HG03432 (cell line): ENCODE data around the gene ARAP3.

Source experiments
- ATAC-seq: cut with Tn5 transposase; IDR thresholded peaks from one replicate; pipeline ENCODE4 v1.9.1; 2021; ENCODE audit warnings: mild to moderate bottlenecking, moderate library complexity; ENCODE audit not compliant: unreplicated experiment

The ARAP3 gene

GRCh38 chr5:141672071-141672840 is 9.8 kb downstream of the ARAP3 start:
- no peak for ATAC-seq

GRCh38 chr5:141669520-141669919 is 12.5 kb downstream of the ARAP3 start:
- no peak for ATAC-seq

- ATAC-seq, result no peak
Measured at GRCh38 chr5:141668601-141669265, 13.3 kb downstream of the ARAP3 start.

- ATAC-seq, result no peak
Measured at GRCh38 chr5:141665995-141666940, 15.8 kb downstream of the ARAP3 start.

- peak; percentile 96 for ATAC-seq
Measured at GRCh38 chr5:141664733-141665461, 17.1 kb downstream of the ARAP3 start.

- ATAC-seq, result no peak
Measured at GRCh38 chr5:141663506-141663905, 18.5 kb downstream of the ARAP3 start.

- ATAC-seq, result no peak
Measured at GRCh38 chr5:141662028-141662427, 20.0 kb downstream of the ARAP3 start.

- peak; percentile 78 for ATAC-seq
Measured at GRCh38 chr5:141657937-141658545, 24.0 kb downstream of the ARAP3 start.

GRCh38 chr5:141657404-141657803 is 24.6 kb downstream of the ARAP3 start:
- ATAC-seq, result no peak

- no peak for ATAC-seq
Measured at GRCh38 chr5:141656396-141656795, 25.6 kb downstream of the ARAP3 start.

GRCh38 chr5:141655020-141655419 is 27.0 kb downstream of the ARAP3 start:
- ATAC-seq, result no peak

GRCh38 chr5:141654298-141654697 is 27.7 kb downstream of the ARAP3 start:
- ATAC-seq, result no peak

- ATAC-seq, result no peak
Measured at GRCh38 chr5:141651728-141652105, 30.3 kb downstream of the ARAP3 start.

GRCh38 chr5:141650851-141651727 is 30.9 kb downstream of the ARAP3 start, which contains the start of gene FCHSD1:
TSS of gene FCHSD1 (minus strand) at chr5:141651418. CDS start at chr5:141651368, 50 bp downstream.
- peak; percentile 97 for ATAC-seq

GRCh38 chr5:141649972-141650371 is 32.1 kb downstream of the ARAP3 start:
- no peak for ATAC-seq

GRCh38 chr5:141649056-141649688 is 32.9 kb downstream of the ARAP3 start:
- ATAC-seq, result no peak

GRCh38 chr5:141647851-141648250 is 34.2 kb downstream of the ARAP3 start:
- ATAC-seq, result no peak

- ATAC-seq, result no peak
Measured at GRCh38 chr5:141647242-141647641, 34.8 kb downstream of the ARAP3 start.

GRCh38 chr5:141646026-141646425 is 36.0 kb downstream of the ARAP3 start:
- ATAC-seq, result no peak
